H54 (cell line): ENCODE results near the gene FBLN1.

Experiments used
- DNase-seq: peaks from one replicate; pipeline ENCODE4 v3.0.0; 2011; ENCODE audit warnings: low spot score, mixed read lengths; ENCODE audit not compliant: insufficient read length
- FAIRE-seq: peaks from 3 replicates; lab custom pipeline; 2011; peaks lifted over from hg19 to GRCh38; lab: Jason Lieb, UNC
- POLR2A ChIP-seq: IDR thresholded peaks from 2 replicates; pipeline ENCODE4 v1.6.1; 2011; ENCODE audit warnings: low read depth, mild to moderate bottlenecking, low read length

The FBLN1 gene

DNA sequence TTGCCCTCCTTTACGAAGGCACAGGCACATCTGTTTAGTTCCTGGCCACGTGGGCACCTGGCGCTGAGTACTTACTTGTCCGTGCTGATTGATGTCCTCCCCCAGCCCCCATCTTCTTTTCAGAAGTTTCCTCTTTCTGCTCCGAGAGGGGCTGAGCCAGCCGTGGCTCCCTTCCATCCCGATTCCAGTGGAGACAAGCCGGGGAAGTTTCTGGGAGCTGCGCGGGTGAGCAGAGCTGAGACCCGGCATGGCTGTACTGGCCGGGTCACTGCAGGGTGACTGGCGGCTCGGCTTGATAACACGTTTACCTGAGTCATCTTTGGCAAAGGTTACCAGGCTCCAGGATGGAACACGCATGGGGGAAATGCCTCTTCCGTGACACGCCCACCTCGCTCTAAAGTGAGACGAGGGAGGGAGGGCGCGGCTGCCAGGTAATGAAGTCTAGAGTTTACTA is 123.5 kb downstream of the FBLN1 start:
- DNase-seq (no peak), FAIRE-seq (no peak)
- no peak for TF ChIP-seq POLR2A

DNA sequence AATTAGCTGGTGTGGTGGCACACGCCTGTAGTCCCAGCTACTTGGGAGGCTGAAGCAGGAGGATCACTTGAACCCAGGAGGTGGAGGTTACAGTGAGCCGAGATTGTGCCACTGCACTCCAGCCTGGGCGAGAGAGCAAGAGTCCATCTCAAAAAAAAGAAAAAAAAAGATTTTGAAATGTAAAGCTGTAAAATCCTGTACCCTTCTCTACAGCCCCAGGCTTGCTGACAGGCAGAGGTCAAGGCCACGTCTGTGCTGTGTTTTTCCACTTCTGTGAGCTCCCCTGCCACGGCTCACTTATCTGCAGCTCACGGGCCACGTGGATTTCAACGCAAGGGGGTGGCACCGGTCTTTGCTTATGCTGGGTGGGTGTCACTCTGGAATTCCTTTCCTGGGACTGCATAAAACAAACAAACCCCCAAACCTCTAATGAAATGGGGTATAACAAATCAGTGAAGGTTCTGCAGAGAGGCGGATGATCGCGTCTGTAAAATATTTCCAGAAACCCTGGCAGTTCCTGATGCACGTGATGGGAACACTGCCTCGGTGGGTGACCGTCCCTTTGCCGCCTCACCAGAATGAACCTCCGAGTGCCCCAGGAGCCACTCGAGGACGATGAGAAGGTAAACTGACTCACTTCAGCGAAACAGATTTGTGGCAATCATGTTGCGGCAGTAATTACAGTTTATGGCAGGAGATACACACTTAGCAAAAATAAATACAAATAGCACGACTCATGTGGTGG is 125.0 kb downstream of the FBLN1 start:
- FAIRE-seq (no peak), DNase-seq (no peak)
- TF ChIP-seq POLR2A = no peak

DNA sequence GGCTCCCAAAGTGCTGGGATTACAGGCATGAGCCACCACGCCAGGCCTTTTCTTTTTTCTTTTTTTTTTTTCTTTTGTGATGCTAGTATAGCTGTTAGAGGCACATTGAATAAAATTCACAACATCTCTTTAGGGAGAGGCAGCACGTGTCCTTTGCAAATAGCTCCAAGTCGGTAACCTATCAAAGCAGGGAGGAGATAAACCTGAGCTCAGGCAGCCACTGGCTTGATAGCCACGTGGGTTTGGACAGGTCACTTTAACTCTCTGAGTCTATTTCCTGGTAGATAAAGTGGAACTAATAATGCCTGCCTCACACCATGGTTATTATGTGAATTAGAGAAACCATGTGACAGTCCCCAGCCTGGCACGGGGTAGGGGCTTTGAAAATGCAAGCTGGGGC is 125.8 kb downstream of the FBLN1 start:
- DNase-seq = no peak
- TF ChIP-seq POLR2A = no peak
- no peak for FAIRE-seq

DNA sequence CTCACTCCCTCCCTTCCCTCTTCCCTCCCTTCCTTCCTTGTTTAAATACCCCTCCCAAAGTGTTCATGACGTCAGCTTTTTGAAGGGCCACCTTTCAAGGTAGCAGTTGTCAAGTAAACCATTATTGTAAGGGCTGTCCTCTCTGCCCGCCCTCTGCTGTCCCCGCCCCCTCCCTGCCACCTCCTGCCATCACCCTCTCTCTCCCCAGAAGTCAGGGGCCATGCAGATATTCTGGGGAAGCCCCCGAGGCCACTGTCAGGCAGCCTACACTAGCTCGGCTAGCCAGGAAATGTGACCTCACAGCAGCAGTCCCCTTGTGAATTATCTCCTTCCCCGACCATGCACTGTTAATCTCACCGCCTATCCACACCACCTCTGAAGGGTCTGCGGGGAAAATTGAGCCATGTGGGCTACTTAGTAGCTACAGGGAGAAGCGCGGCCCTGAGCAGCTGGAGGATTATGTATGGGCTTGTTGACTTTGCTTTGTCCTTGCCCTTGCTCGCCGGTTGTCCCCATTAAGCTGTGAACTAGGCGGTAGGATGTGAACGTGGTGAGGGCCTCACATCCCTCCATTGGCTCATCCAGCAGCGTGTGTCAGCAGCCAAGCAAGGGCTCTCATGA is 126.9 kb downstream of the FBLN1 start:
- no peak for FAIRE-seq

DNA sequence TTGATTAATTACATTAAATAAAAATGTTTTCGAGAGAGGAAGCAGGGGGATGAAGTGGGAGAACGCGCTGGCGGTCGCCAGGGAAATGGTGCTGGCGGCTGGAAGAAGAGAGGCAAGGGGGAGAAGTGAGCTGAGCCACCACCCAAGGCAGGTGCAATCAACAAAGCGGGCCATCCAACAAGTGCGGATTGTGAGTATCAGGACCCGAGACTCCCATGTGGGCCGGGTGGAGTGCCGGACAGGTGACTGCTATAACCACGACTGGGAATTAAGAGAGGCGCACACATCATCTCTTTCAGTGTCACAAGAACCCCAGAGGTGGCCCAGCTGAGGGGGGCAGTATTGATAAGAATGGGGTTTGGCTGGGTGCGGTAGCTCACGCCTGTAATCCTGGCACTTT is 127.8 kb downstream of the FBLN1 start:
- no peak for TF ChIP-seq POLR2A
- DNase-seq (no peak), FAIRE-seq (no peak)

More for the DNA sequence above, 126.9 kb downstream of the FBLN1 start:
- no peak for TF ChIP-seq POLR2A
- no peak for DNase-seq

DNA sequence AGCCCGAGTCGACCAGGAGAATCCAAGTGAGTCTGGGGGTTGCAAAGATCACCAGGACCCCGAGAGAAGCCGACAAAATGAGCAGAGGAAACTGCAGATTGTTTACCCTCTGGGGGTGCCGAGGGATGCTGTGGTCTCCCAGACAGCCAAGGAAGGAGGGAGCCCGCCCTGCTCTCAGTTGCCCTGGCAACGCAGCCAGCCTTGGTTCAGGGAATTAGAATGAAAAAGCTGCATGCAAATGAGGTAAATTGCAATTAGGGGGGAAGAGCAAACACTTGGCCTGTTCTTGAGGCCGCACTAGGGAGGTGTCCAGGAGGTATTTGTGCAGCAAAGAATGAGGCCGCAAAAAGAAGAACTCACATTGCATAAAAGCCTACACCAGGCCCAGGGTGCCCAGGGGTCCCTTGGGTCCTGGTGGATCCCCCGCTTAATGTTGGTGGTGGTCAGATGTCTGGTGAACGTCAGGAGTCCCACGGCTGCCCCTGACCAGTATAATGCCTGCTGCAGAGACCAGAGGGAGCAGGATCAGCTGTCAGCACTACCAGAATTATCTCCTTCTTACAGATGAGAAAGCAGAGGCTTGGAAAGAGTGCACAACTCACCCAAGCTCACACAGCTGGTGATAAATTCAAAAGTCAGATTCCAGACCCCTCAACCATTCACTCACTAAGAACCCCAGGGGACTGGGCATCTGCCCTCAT is 128.6 kb downstream of the FBLN1 start:
- no peak for DNase-seq
- TF ChIP-seq POLR2A = no peak
- FAIRE-seq = no peak

DNA sequence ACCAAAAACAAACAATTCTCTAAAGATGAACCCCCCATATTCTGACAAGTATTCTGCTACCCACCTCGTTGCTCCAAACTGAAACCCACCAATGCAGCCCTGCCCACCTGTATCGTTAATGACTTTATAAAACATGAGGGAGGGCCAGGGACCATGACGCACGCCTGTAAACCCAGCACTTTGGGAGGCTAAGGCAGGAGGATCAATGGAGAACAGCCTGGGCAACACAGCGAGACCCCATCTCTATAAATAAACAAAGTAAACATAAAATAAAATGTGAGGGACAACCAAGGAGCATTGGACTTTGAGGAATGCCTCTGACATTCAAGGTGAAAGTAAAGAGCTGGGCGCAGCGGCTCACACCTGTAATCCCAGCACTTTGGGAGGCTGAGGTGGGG is 129.2 kb downstream of the FBLN1 start:
- FAIRE-seq (no peak), DNase-seq (no peak)
- no peak for TF ChIP-seq POLR2A

DNA sequence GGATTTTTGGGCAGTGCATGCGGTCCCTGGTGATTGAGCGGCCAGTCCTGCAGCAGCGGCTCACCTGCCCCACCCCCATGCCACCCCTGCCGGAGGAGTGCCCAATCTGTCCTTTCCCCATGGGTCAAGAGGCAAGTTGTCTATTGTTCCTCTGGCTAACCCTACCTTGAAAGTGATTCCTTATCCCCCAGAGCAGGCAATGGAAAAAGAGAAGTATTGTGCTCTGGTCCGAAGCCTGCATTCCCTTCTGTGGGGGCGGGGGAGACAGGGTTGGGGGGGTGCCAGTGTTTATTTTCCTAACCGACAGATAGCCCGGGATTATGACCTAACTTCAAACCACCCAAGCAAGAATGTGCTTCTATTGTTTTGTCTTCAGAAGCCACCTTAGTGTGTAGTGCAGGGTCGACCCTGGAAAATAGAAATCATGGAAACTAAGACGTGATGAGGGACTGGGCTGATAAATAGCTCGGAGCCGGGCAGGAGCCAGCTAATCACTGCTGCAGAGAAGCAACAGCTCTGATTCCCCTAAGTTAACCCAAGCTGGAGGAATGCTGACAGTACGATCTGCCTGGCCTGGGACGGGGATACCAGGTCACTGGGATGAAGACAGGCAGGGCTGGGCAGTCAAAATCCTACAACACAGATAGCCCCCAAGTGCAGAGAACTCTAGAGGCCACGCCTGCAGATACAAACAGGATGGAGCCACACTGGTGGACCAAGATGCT is 130.3 kb downstream of the FBLN1 start:
- no peak for TF ChIP-seq POLR2A
- DNase-seq = no peak
- no peak for FAIRE-seq

DNA sequence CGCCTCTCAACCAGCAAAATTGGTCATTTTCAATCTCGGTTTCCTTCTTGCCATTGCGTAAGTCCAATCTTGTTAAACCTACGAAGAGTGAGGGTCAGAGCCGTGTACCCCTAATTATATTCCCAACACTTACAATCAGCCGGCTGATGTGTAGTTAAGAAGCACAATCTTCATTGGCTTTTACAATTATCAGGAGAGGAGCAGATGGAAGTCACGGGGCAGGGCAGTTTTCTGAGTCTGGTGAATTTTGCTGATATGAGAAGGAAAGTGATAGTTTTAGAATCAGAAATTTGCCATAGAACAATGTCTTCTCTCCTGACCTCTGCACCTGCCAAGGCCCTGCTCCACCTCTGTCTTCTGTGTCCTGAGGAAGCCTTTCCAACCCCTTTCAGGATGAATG is 134.0 kb downstream of the FBLN1 start:
- FAIRE-seq (no peak), DNase-seq (no peak)
- no peak for TF ChIP-seq POLR2A

DNA sequence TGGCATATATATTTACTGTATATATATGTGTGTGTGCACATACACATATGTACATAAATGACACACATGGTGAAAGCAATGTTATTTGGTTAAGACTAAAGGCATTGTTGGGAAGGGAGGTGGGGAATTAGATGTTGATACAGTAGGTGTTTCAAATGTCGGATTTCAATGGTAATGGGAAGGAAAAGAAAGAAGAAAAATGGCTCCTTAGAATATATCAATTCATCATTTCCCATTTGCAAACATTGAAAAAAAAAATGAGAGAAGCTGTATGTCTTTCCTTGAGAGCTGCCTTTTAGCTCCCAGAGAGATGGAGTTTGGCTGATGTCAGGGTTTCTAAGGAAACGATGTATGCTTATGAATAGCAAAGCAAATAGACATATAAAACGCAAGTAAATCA is 135.5 kb downstream of the FBLN1 start:
- TF ChIP-seq POLR2A = no peak
- no peak for DNase-seq
- no peak for FAIRE-seq

DNA sequence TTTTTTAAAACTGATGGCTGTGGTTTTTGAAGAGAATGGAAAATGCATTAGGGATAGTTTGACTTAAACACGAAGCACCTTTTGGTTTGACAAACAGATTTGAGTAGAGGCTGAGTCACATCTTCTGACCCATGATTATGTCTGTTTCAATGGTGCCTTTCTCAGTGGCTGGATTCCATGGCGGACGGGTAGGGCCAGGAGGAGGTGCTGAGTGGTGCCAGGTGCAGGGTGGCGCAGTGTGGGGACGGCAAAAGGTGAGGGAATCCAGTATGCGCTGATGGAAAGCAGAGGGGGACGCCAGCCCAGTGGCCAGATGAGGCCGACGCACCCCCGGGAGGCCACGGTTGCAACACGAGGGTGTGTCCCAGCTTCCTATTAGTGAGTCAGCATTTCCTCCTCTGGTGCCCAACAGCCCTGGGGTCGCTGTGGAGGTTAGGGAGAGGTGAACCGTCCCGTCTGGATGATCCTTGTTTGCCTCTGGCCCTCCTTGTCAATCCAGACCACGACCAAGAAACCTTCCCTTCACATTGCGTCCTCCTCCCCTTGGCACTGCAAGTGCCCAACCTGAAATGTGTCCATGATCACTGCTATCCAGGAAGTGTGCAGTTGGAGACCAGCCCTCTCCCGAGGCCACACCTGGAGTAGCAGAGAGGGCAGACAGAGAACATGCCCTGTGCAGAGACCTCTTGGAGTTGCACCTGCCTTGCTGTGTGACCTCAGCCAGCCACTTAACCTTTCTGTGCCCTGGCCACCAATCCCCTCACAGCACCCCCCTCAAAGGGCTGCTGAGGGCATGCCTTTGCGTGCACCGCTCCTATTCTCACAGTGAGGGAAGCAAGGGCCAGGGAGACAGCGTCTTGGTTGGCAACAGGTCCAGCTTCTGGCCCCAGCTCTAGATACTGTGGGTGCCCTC is 136.4 kb downstream of the FBLN1 start:
- FAIRE-seq (peak; percentile 74), DNase-seq (peak; percentile 80)
- 0 out of 2 replicates have a peak, but pooled peaks have one; percentile 10 for TF ChIP-seq POLR2A

DNA sequence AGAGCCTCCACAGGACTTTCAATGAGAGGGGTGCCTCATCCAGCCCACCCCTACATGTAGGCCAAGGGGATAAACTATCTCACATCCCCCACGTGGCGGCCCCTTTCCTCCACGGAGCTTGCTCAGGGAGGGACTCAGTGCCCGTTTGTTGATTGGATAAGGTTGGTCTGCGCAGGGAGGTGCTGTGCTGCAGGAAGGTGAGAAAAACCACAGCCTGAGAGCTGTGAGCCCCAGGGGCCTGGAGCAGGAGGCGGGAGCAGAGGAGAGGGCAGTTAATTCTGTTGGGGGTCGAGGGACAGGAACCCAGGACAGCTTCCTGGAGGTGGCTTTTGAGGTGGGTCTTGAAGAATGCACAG is 137.0 kb downstream of the FBLN1 start:
- FAIRE-seq = no peak
- DNase-seq = no peak
- TF ChIP-seq POLR2A = no peak
